HCT116 (cell line): ENCODE measurements around the gene ELANE. TPM values are rescaled to one million over a fixed set of nuclear protein-coding genes. Genes with fewer than 3 reads are reported as not detected.

ENCODE experiments used
- ATAC-seq: fragments of 200-7000 bp; cut with Tn5 transposase; 2 replicates; pipeline ENCODE4 v1.9.1; 2020; ENCODE audit warnings: mild to moderate bottlenecking, moderate library complexity
- BruUV-seq: library from RNA; stranded (reverse); fragments of 400-500 nt; replicated peaks from 2 replicates; lab custom pipeline; 2021; lab: Mats Ljungman, UMichigan
- CTCF ChIA-PET: fragments of 300-600 bp; sonication (Branson Sonifier 250); formaldehyde crosslinking; loops from one replicate; lab custom pipeline; 2021; ENCODE audit warnings: antibody characterized with exemption; lab: Charles Lee
- POLR2A ChIA-PET: fragments of 300-600, 350-600 bp; sonication (Branson Sonifier 250); formaldehyde crosslinking; loops from one replicate; lab custom pipeline; 2021; ENCODE audit warnings: antibody characterized with exemption; lab: Charles Lee
- RAD21 ChIA-PET, 2 experiments: fragments of 300-600 bp; sonication (Branson Sonifier 250); formaldehyde crosslinking; loops; one replicate each; lab custom pipeline; 2023; ENCODE audit warnings: low total read pairs in 2 of 2; ENCODE audit not compliant: uncharacterized antibody in 2 of 2, unreplicated experiment in 2 of 2, low non-redundant PET in 1 of 2; lab: Charles Lee
- DNase-seq: peaks from one replicate; pipeline ENCODE4 v3.0.0-alpha.2; 2010; ENCODE audit warnings: low read depth, low spot score
- H2AFZ ChIP-seq: fragments of 200-600 bp; shearing (Covaris generic), sonication (generic); 2 replicates; pipeline ENCODE4 v1.6.1; 2017; ENCODE audit warnings: low read depth, mixed run types, mixed read lengths, antibody characterized with exemption, low read length; ENCODE audit not compliant: poor library complexity, severe bottlenecking
- H3K27ac ChIP-seq: 2 replicates; pipeline ENCODE4 v1.5.1; 2012; ENCODE audit warnings: low read depth, low read length
- H3K27me3 ChIP-seq: fragments of 200-600 bp; sonication (generic); 2 replicates; pipeline ENCODE4 v1.6.1; 2016; ENCODE audit warnings: mixed run types, low read length, mixed read lengths; ENCODE audit not compliant: insufficient read depth
- H3K36me3 ChIP-seq, 2 experiments: fragments of 200-500 bp in 1 of 2; fragments of 200-600 bp in 1 of 2; sonication (Bioruptor generic) in 1 of 2; sonication (generic) in 1 of 2; 2 replicates each; pipeline versions ENCODE4 v1.5.1 to v1.6.1; 2014 to 2016; ENCODE audit warnings: low read length in 2 of 2, inconsistent platforms in 1 of 2, mixed read lengths in 1 of 2, mixed run types in 1 of 2; ENCODE audit not compliant: insufficient read depth in 2 of 2, control insufficient read depth in 1 of 2
- H3K4me1 ChIP-seq, 2 experiments: fragments of 200-600 bp in 1 of 2; sonication (generic) in 1 of 2; 2 replicates each; pipeline versions ENCODE4 v1.5.1 to v1.6.1; 2012 to 2017; ENCODE audit warnings: low read length in 2 of 2, inconsistent platforms in 1 of 2, mild to moderate bottlenecking in 1 of 2, mixed read lengths in 1 of 2, mixed run types in 1 of 2, moderate library complexity in 1 of 2; ENCODE audit not compliant: insufficient read depth in 2 of 2, control insufficient read depth in 1 of 2
- H3K4me2 ChIP-seq: fragments of 200-600 bp; sonication (generic); 2 replicates; pipeline ENCODE4 v1.6.1; 2017; ENCODE audit warnings: mixed run types, low read length, mixed read lengths
- H3K4me3 ChIP-seq, 2 experiments: fragments of 200-600 bp in 1 of 2; sonication (generic) in 1 of 2; replicated peaks in 1 of 2; 2 replicates each; pipeline ENCODE4 v1.5.1; 2011 to 2016; ENCODE audit warnings: low read length in 2 of 2, control low read depth in 1 of 2, low read depth in 1 of 2, mild to moderate bottlenecking in 1 of 2, mixed read lengths in 1 of 2, mixed run types in 1 of 2
- H3K79me2 ChIP-seq: fragments of 200-600 bp; sonication (generic); 2 replicates; pipeline ENCODE4 v1.6.1; 2017; ENCODE audit warnings: mild to moderate bottlenecking, mixed run types, low read length, moderate library complexity, mixed read lengths; ENCODE audit not compliant: insufficient read depth
- H3K9ac ChIP-seq: fragments of 200-600 bp; sonication (generic); 2 replicates; pipeline ENCODE4 v1.6.1; 2016; ENCODE audit warnings: low read length, mixed read lengths
- H3K9me2 ChIP-seq: fragments of 200-600 bp; sonication (generic), shearing (Covaris generic); 2 replicates; pipeline ENCODE4 v1.6.1; 2017; ENCODE audit warnings: mixed run types, mild to moderate bottlenecking, moderate library complexity; ENCODE audit not compliant: insufficient read depth
- H3K9me3 ChIP-seq, 2 experiments: fragments of 200-500 bp in 1 of 2; fragments of 200-600 bp in 1 of 2; sonication (Bioruptor generic) in 1 of 2; sonication (generic) in 1 of 2; 2 replicates each; pipeline ENCODE4 v1.6.1; 2014 to 2017; ENCODE audit warnings: low read length in 2 of 2, mixed read lengths in 2 of 2, inconsistent platforms in 1 of 2, low read depth in 1 of 2, mild to moderate bottlenecking in 1 of 2, mixed run types in 1 of 2, moderate library complexity in 1 of 2; ENCODE audit not compliant: control insufficient read depth in 1 of 2, insufficient read depth in 1 of 2
- H4K20me1 ChIP-seq: fragments of 200-600 bp; sonication (generic), shearing (Covaris generic); 2 replicates; pipeline ENCODE4 v1.6.1; 2017; ENCODE audit warnings: mixed run types, mild to moderate bottlenecking, moderate library complexity; ENCODE audit not compliant: insufficient read depth
- ATF3 ChIP-seq: IDR thresholded peaks from 2 replicates; pipeline ENCODE4 v1.6.1; 2012
- CBX3 ChIP-seq: IDR thresholded peaks from 2 replicates; pipeline ENCODE4 v1.6.1; 2012; ENCODE audit warnings: low read depth
- CTCF ChIP-seq, 3 experiments: fragments of 200-600 bp in 1 of 3; sonication (generic) in 1 of 3; IDR thresholded peaks in 2 of 3; conservative IDR thresholded peaks in 1 of 3; 2 replicates each; pipeline ENCODE4 v1.5.1; 2012 to 2017; ENCODE audit warnings: low read depth in 2 of 3, low read length in 2 of 3, antibody characterized with exemption in 1 of 3, borderline replicate concordance in 1 of 3, control low read depth in 1 of 3, mild to moderate bottlenecking in 1 of 3, mixed read lengths in 1 of 3, mixed run types in 1 of 3, moderate library complexity in 1 of 3; ENCODE audit not compliant: insufficient read depth in 1 of 3
- EGR1 ChIP-seq: IDR thresholded peaks from 2 replicates; pipeline ENCODE4 v1.6.1; 2012; ENCODE audit warnings: low read depth
- ELF1 ChIP-seq: IDR thresholded peaks from 2 replicates; pipeline ENCODE4 v1.6.1; 2012; ENCODE audit warnings: low read depth, borderline replicate concordance
- EZH2 ChIP-seq: fragments of 200-600 bp; sonication (generic); IDR thresholded peaks from 2 replicates; pipeline ENCODE4 v1.6.1; 2017; ENCODE audit warnings: antibody characterized with exemption, mixed run types
- EZH2phosphoT487 ChIP-seq: fragments of 200-600 bp; IDR thresholded peaks from 2 replicates; pipeline ENCODE4 v1.6.1; 2018; ENCODE audit warnings: antibody characterized with exemption, borderline replicate concordance
- FOSL1 ChIP-seq: IDR thresholded peaks from 2 replicates; pipeline ENCODE4 v1.6.1; 2012; ENCODE audit warnings: low read depth
- JUND ChIP-seq: IDR thresholded peaks from 2 replicates; pipeline ENCODE4 v1.6.1; 2012
- POLR2A ChIP-seq: IDR thresholded peaks from 2 replicates; pipeline ENCODE4 v1.7.0; 2011; ENCODE audit warnings: borderline replicate concordance; ENCODE audit not compliant: insufficient read depth, insufficient read length; ENCODE audit errors: extremely low read depth
- POLR2AphosphoS5 ChIP-seq: IDR thresholded peaks from 2 replicates; pipeline ENCODE4 v1.6.1; 2011; ENCODE audit warnings: mild to moderate bottlenecking, low read depth, low read length, moderate library complexity
- SP1 ChIP-seq: IDR thresholded peaks from 2 replicates; pipeline ENCODE4 v1.6.1; 2012; ENCODE audit warnings: low read depth
- SRF ChIP-seq: IDR thresholded peaks from 2 replicates; pipeline ENCODE4 v1.6.1; 2012; ENCODE audit warnings: low read depth
- TCF7L2 ChIP-seq: IDR thresholded peaks from 2 replicates; pipeline ENCODE4 v1.7.0; 2011; ENCODE audit warnings: borderline replicate concordance, inconsistent platforms; ENCODE audit not compliant: insufficient read depth, insufficient read length; ENCODE audit errors: extremely low read depth
- ZNF274 ChIP-seq: fragments of 200-500 bp; sonication (Bioruptor generic); IDR thresholded peaks from 2 replicates; pipeline ENCODE4 v1.6.1; 2014; ENCODE audit warnings: mild to moderate bottlenecking, low read depth, low read length, inconsistent platforms
- intact Hi-C: fragments of 100-400 bp; cut with micrococcal nuclease; formaldehyde crosslinking; loops from 2 replicates; pipeline ENCODE4 v1.10.0; 2022
- total RNA-seq: library from RNA; stranded (reverse); gene quantifications from one replicate; pipeline ENCODE4 v1.2.1, GENCODE V29; 2021; ENCODE audit not compliant: unreplicated experiment
- TF ChIP-seq, protein P1 (sequence below): IDR thresholded peaks from 2 replicates; pipeline ENCODE4 v1.6.1; 2011; ENCODE audit warnings: mild to moderate bottlenecking, low read length, moderate library complexity; ENCODE audit not compliant: insufficient replicate concordance; ENCODE audit errors: extremely low read depth
- TF ChIP-seq, protein P2 (sequence below): IDR thresholded peaks from 2 replicates; pipeline ENCODE4 v1.6.1; 2012

ELANE gene
- total RNA-seq, 1 experiment from 2014 or later = not detected

DNA sequence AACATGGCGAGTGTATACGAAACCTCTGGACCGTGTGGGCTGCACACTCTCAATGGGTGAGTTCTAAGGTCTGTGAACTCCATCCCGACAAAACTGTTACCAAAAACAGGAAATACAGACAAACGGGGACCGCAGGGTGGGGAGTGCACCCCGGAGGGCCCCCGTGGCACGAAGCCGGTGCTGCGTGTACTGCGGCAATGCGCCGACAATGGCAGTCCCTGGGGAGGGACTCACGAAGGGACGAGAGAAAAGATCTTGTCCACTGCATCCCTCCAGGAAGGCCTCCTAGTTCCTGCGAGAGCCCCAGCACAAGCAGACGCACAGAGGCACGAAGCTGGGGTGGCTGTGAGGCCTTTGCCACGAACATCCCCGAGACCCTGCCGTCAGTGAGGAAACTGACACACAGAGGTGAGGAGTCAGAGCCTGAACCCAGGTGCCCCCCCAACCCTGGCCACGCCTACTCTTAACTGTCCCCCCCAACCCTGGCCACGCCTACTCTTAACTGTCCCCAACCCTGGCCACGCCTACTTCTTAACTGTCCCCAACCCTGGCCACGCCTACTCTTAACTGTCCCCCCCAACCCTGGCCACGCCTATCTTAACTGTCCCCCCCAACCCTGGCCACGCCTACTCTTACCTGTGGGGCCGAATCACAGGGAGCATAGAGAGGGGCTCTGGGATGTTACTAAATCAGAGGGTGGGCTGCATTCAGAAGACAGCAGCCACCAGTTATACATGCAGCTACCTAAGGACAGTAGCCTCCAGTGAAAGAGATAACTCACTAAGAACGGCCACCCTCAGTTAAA lies 36.7 kb downstream of the ELANE start (continued):
- TF ChIP-seq ATF3 (no peak), ELF1 (no peak), POLR2A (no peak), SRF (no peak)
- TF ChIP-seq, protein P1, sequence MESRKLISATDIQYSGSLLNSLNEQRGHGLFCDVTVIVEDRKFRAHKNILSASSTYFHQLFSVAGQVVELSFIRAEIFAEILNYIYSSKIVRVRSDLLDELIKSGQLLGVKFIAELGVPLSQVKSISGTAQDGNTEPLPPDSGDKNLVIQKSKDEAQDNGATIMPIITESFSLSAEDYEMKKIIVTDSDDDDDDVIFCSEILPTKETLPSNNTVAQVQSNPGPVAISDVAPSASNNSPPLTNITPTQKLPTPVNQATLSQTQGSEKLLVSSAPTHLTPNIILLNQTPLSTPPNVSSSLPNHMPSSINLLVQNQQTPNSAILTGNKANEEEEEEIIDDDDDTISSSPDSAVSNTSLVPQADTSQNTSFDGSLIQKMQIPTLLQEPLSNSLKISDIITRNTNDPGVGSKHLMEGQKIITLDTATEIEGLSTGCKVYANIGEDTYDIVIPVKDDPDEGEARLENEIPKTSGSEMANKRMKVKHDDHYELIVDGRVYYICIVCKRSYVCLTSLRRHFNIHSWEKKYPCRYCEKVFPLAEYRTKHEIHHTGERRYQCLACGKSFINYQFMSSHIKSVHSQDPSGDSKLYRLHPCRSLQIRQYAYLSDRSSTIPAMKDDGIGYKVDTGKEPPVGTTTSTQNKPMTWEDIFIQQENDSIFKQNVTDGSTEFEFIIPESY = no peak

- intact Hi-C loops = no loop called here
- Histone ChIP-seq H3K4me2 (no peak overlapping the region), H3K4me3 (no peak overlapping the region), H3K9ac (no peak overlapping the region), H3K79me2 (peaks cover 12% of the 10 kb centered on the region; the same call in 1 of the 2 replicates), H3K4me1 (peaks cover 3 to 16% of the 10 kb centered on the region in 2 experiments; a peak in 3 of 4 replicates), H3K9me3 (no peaks in the 10 kb centered on the region), H3K9me2 (no peaks in the 10 kb centered on the region), H3K27ac (no peak overlapping the region; the same call in 1 of the 2 replicates), H3K36me3 (peaks cover 9 to 19% of the 10 kb centered on the region in 2 experiments; a peak in 3 of 4 replicates), H2AFZ (no peak overlapping the region), H3K27me3 (no peaks in the 10 kb centered on the region), H4K20me1 (no peaks in the 10 kb centered on the region)
- ChIA-PET POLR2A (no interaction called here), RAD21 (no interaction called here), CTCF (no interaction called here)
- BruUV-seq = no TSS peak
- no peak for ATAC-seq
- DNase-seq = no peak
- TF ChIP-seq EZH2 = no peak
- TF ChIP-seq, protein P1 = no peak
- TF ChIP-seq POLR2AphosphoS5 = no peak
- no peak for TF ChIP-seq SP1
- no peak for TF ChIP-seq POLR2A
- TF ChIP-seq EZH2phosphoT487 = no peak
- TF ChIP-seq EGR1 = no peak
- TF ChIP-seq, protein P2, sequence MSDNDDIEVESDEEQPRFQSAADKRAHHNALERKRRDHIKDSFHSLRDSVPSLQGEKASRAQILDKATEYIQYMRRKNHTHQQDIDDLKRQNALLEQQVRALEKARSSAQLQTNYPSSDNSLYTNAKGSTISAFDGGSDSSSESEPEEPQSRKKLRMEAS = no peak
- no peak for TF ChIP-seq JUND
- TF ChIP-seq TCF7L2 = no peak
- TF ChIP-seq CBX3 = no peak
- no peak for TF ChIP-seq FOSL1
- TF ChIP-seq CTCF (IDR thresholded peaks at IDR 0.05 in 2 of 3, conservative IDR thresholded peaks at IDR 0.05 in 1 of 3; ENCODE audit: borderline replicate concordance in 1 of 3, insufficient read depth in 1 of 3, low read depth in 2 of 3, low read length in 2 of 3) = no peak
- TF ChIP-seq ZNF274 = no peak
- TF ChIP-seq SRF = no peak
Observed at GRCh38 chr19:889662-890295, 37.7 kb downstream of the ELANE start.
